Measurements from ENCODE around the gene KCNH4. TPM values are rescaled to one million over a fixed set of nuclear protein-coding genes. Genes with fewer than 3 reads are reported as not detected.

Gene KCNH4
- polyA plus RNA-seq, 1 donor from 2014 or later, result not detected

- no peaks in the 10 kb centered on the region for H3K27me3 Mint-ChIP-seq
- H3K36me3 Mint-ChIP-seq, result peaks cover 2% of the 10 kb centered on the region
- H3K9me3 Mint-ChIP-seq, result no peaks in the 10 kb centered on the region
- H3K4me1 Mint-ChIP-seq, result peaks cover 15 to 24% (median 16%) of the 10 kb centered on the region in 3 donors
- H3K4me3 Mint-ChIP-seq, result peak overlapping the region in 1 of 4 donors; percentile 38
- peak overlapping the region in 1 of 3 donors; percentile 53 for H3K27ac Mint-ChIP-seq
Observed at GRCh38 chr17:42127414-42127813, 53.5 kb downstream of the KCNH4 start.

GRCh38 chr17:42126836-42127235 is 54.1 kb downstream of the KCNH4 start:
- H3K27me3 Mint-ChIP-seq, result no peaks in the 10 kb centered on the region
- no peaks in the 10 kb centered on the region for H3K9me3 Mint-ChIP-seq
- peaks cover 11 to 18% (median 11%) of the 10 kb centered on the region in 3 donors for H3K4me1 Mint-ChIP-seq
- H3K36me3 Mint-ChIP-seq, result peaks cover 2% of the 10 kb centered on the region
- no peak overlapping the region for H3K27ac Mint-ChIP-seq
- no peak overlapping the region for H3K4me3 Mint-ChIP-seq

- Mint-ChIP-seq H3K9me3 (no peaks in the 10 kb centered on the region), H3K4me3 (no peak overlapping the region), H3K27ac (no peak overlapping the region), H3K36me3 (peaks cover 2% of the 10 kb centered on the region), H3K4me1 (peaks cover 4 to 10% (median 5%) of the 10 kb centered on the region in 3 donors), H3K27me3 (no peaks in the 10 kb centered on the region)
Observed at GRCh38 chr17:42125565-42125964, 55.4 kb downstream of the KCNH4 start.

- peaks cover 6 to 9% (median 6%) of the 10 kb centered on the region in 3 donors for H3K4me1 Mint-ChIP-seq
- H3K27me3 Mint-ChIP-seq, result no peaks in the 10 kb centered on the region
- H3K36me3 Mint-ChIP-seq, result peaks cover 2% of the 10 kb centered on the region
- H3K4me3 Mint-ChIP-seq, result no peak overlapping the region
- peak overlapping the region in 2 of 3 donors; percentile 62 to 72 for H3K27ac Mint-ChIP-seq
- H3K9me3 Mint-ChIP-seq, result no peaks in the 10 kb centered on the region
Observed at GRCh38 chr17:42124256-42124655, 56.7 kb downstream of the KCNH4 start.

- Mint-ChIP-seq H3K27me3 (no peaks in the 10 kb centered on the region), H3K9me3 (no peaks in the 10 kb centered on the region), H3K36me3 (peaks cover 2% of the 10 kb centered on the region), H3K27ac (no peak within 1 kb of the TSS), H3K4me3 (peak within 1 kb of the TSS; percentile 68 to 81 (median 70)), H3K4me1 (peaks cover 9 to 15% (median 10%) of the 10 kb centered on the region in 3 donors)
Observed at GRCh38 chr17:42122371-42123303, 58.3 kb downstream of the KCNH4 start, which contains the start of gene HSPB9. Gene HSPB9, plus strand, starts transcription at chr17:42122804. Its CDS starts 47 bp downstream, at chr17:42122851.

- Mint-ChIP-seq H3K4me3 (peak within 1 kb of the TSS; percentile 68 to 90 (median 80)), H3K4me1 (peaks cover 12 to 15% (median 15%) of the 10 kb centered on the region in 3 donors), H3K9me3 (no peaks in the 10 kb centered on the region), H3K36me3 (peaks cover 2% of the 10 kb centered on the region), H3K27me3 (no peaks in the 10 kb centered on the region), H3K27ac (peak within 1 kb of the TSS in 1 of 3 donors; percentile 80)
Observed at GRCh38 chr17:42120770-42121769, 59.9 kb downstream of the KCNH4 start, which contains the start of gene KAT2A. Gene KAT2A, minus strand, starts transcription at chr17:42121367. Its CDS starts 63 bp downstream, at chr17:42121304.

- Mint-ChIP-seq H3K9me3 (no peaks in the 10 kb centered on the region), H3K4me1 (peaks cover 18 to 23% (median 19%) of the 10 kb centered on the region in 3 donors), H3K27ac (no peak overlapping the region), H3K36me3 (no peaks in the 10 kb centered on the region), H3K4me3 (peak overlapping the region; percentile 68 to 90 (median 80)), H3K27me3 (no peaks in the 10 kb centered on the region)
Observed at GRCh38 chr17:42120161-42120769, 60.7 kb downstream of the KCNH4 start.

GRCh38 chr17:42119301-42119700 is 61.6 kb downstream of the KCNH4 start:
- H3K27ac Mint-ChIP-seq, result no peak overlapping the region
- no peaks in the 10 kb centered on the region for H3K36me3 Mint-ChIP-seq
- H3K4me3 Mint-ChIP-seq, result peak overlapping the region in 3 of 4 donors; percentile 54 to 87 (median 68)
- no peaks in the 10 kb centered on the region for H3K9me3 Mint-ChIP-seq
- H3K27me3 Mint-ChIP-seq, result no peaks in the 10 kb centered on the region
- H3K4me1 Mint-ChIP-seq, result peaks cover 18 to 29% (median 23%) of the 10 kb centered on the region in 3 donors

- H3K9me3 Mint-ChIP-seq, result no peaks in the 10 kb centered on the region
- no peaks in the 10 kb centered on the region for H3K27me3 Mint-ChIP-seq
- peaks cover 18 to 32% (median 23%) of the 10 kb centered on the region in 3 donors for H3K4me1 Mint-ChIP-seq
- peaks cover 1% of the 10 kb centered on the region for H3K36me3 Mint-ChIP-seq
- peak overlapping the region; percentile 43 to 81 (median 60) for H3K4me3 Mint-ChIP-seq
- peak overlapping the region; percentile 6 to 87 (median 23) for H3K27ac Mint-ChIP-seq
Observed at GRCh38 chr17:42118545-42118944, 62.4 kb downstream of the KCNH4 start.

GRCh38 chr17:42118126-42118510 is 62.8 kb downstream of the KCNH4 start:
- Mint-ChIP-seq H3K27ac (peak overlapping the region in 2 of 3 donors; percentile 6 to 23), H3K9me3 (no peaks in the 10 kb centered on the region), H3K4me3 (peak overlapping the region in 2 of 4 donors; percentile 73 to 81)

GRCh38 chr17:42117397-42118125 is 63.4 kb downstream of the KCNH4 start:
- H3K27me3 Mint-ChIP-seq, result no peaks in the 10 kb centered on the region
- peak overlapping the region in 2 of 4 donors; percentile 25 to 76 for H3K4me3 Mint-ChIP-seq
- H3K9me3 Mint-ChIP-seq, result no peaks in the 10 kb centered on the region
- peak overlapping the region in 1 of 3 donors; percentile 67 for H3K27ac Mint-ChIP-seq
- peaks cover 22 to 36% (median 27%) of the 10 kb centered on the region in 3 donors for H3K4me1 Mint-ChIP-seq
- H3K36me3 Mint-ChIP-seq, result peaks cover 2% of the 10 kb centered on the region

More at GRCh38 chr17:42118126-42118510, 62.8 kb downstream of the KCNH4 start:
- no peaks in the 10 kb centered on the region for H3K27me3 Mint-ChIP-seq
- peaks cover 2% of the 10 kb centered on the region for H3K36me3 Mint-ChIP-seq
- peaks cover 18 to 32% (median 23%) of the 10 kb centered on the region in 3 donors for H3K4me1 Mint-ChIP-seq

GRCh38 chr17:42116705-42117396 is 64.1 kb downstream of the KCNH4 start:
- H3K27ac Mint-ChIP-seq, result peak overlapping the region; percentile 97 to 98 (median 98)
- no peaks in the 10 kb centered on the region for H3K27me3 Mint-ChIP-seq
- peaks cover 2% of the 10 kb centered on the region for H3K36me3 Mint-ChIP-seq
- H3K4me3 Mint-ChIP-seq, result peak overlapping the region; percentile 25 to 79 (median 72)
- no peaks in the 10 kb centered on the region for H3K9me3 Mint-ChIP-seq
- peaks cover 29 to 36% (median 32%) of the 10 kb centered on the region in 3 donors for H3K4me1 Mint-ChIP-seq

GRCh38 chr17:42114118-42114517 is 66.8 kb downstream of the KCNH4 start:
- Mint-ChIP-seq H3K27me3 (no peaks in the 10 kb centered on the region), H3K9me3 (no peaks in the 10 kb centered on the region), H3K4me1 (peaks cover 25 to 41% (median 32%) of the 10 kb centered on the region in 3 donors), H3K4me3 (peak overlapping the region; percentile 7 to 91 (median 68)), H3K36me3 (peaks cover 7% of the 10 kb centered on the region), H3K27ac (peak overlapping the region in 1 of 3 donors; percentile 10)

Measured in IgD-negative memory B cell (primary cell).